ENCODE data around the gene GAL3ST1.
"Not testable (repeated sequence)": the region's sequence is repeated elsewhere in the genome, so short reads cannot be mapped to it uniquely, and the experiment has no call there.

Gene GAL3ST1

DNA sequence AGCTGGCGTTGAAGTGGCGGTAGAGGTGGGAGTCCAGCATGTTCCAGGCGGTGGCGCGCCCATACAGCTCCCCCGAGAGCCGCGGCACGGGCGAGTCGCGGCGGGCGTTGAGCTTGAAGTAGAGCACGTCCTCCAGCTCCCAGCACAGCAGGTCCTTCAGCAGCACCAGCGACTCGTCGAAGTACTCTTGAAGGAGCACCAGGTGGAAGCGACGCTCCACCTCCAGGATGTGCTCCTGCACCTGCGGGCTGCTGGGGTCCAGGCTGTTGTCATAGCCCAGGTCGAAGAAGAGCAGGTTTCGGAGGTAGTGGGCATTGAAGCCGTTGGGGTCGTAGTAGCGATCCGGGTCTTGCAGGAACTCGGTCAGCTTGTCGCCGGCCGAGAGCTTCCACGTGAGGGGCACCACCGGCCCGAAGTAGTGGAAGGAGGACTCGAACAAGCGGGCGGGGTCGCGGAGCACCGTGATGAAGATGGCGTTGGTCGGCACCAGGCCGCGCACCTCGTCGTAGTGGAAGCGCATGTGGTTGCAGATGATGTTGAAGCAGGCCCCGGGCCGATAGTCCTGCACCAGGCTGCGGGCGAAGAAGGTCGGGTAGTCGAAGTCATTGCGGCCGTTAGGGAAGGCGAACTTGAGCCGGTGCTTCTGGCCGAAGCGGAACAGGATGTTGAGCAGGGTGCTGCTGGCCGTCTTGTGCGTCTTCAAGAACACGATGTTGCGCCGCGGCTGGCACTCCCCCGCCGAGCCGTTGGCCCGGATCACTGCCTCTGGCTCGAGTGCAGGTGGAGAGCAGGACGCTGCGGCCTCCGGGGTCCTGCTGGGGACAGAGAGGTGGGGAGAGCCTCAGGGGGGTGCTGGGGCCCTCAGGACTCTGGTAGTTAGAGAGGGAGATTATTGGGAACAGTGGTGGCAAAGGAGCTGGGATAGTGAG, 18.9 kb downstream of the GAL3ST1 start:
- ATAC-seq (ENCODE audit: insufficient read depth, low read depth) (no peak), DNase-seq (no peak)
- Histone ChIP-seq H3K36me3 (ENCODE audit: insufficient read depth, low read length) (no peaks in the 10 kb centered on the region), H3K9me3 (ENCODE audit: insufficient read depth, low read length, severe bottlenecking) (no peaks in the 10 kb centered on the region), H3K27me3 (ENCODE audit: insufficient read depth, low read length, poor library complexity) (peaks cover 3% of the 10 kb centered on the region), H3K4me2 (ENCODE audit: insufficient read depth, low read length) (no peak overlapping the region), H4K20me1 (ENCODE audit: insufficient read depth, low read length) (no peaks in the 10 kb centered on the region), H3K4me3 (ENCODE audit: low read depth in 1 of 2, low read length in 2 of 2) (no peak overlapping the region), H3K79me2 (ENCODE audit: insufficient read depth, low read length) (no peaks in the 10 kb centered on the region), H3K9ac (ENCODE audit: low read depth, low read length) (no peak overlapping the region), H3K27ac (ENCODE audit: low read length) (no peak overlapping the region), H3K4me1 (ENCODE audit: insufficient read depth, low read length) (no peaks in the 10 kb centered on the region), H2AFZ (ENCODE audit: low read depth, low read length) (no peak overlapping the region)
- TF ChIP-seq EZH2 (IDR thresholded peaks at IDR 0.05; ENCODE audit: borderline replicate concordance, low read depth, low read length, severe bottlenecking) = no peak
- TF ChIP-seq, protein P1, sequence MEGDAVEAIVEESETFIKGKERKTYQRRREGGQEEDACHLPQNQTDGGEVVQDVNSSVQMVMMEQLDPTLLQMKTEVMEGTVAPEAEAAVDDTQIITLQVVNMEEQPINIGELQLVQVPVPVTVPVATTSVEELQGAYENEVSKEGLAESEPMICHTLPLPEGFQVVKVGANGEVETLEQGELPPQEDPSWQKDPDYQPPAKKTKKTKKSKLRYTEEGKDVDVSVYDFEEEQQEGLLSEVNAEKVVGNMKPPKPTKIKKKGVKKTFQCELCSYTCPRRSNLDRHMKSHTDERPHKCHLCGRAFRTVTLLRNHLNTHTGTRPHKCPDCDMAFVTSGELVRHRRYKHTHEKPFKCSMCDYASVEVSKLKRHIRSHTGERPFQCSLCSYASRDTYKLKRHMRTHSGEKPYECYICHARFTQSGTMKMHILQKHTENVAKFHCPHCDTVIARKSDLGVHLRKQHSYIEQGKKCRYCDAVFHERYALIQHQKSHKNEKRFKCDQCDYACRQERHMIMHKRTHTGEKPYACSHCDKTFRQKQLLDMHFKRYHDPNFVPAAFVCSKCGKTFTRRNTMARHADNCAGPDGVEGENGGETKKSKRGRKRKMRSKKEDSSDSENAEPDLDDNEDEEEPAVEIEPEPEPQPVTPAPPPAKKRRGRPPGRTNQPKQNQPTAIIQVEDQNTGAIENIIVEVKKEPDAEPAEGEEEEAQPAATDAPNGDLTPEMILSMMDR (IDR thresholded peaks at IDR 0.05; ENCODE audit: borderline replicate concordance, extremely low read depth, low read length, poor library complexity, severe bottlenecking) = no peak

DNA sequence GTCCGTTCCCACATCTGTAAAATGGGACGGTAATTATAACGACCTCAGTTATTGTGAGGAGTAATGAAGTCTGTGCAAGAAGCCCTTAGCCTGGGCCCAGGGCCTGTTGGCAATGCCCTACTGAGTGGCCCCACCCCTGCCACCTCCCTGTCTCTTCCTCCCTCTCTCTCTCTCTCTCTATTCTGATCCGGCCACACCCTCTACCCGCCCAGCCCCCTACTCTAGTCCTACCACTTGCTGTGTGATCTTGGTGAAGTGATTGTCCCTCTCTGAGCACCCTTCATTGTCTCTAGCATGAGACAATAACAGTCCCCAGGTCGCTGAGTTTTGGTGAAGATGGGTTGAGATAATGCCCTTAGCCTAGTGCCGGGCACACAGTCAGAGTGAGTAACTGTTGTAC, 20.5 kb downstream of the GAL3ST1 start:
- H2AFZ ChIP-seq (ENCODE audit: low read depth, low read length) = no peak overlapping the region
- H3K4me3 ChIP-seq (ENCODE audit: low read depth in 1 of 2, low read length in 2 of 2) = no peak overlapping the region
- H3K9ac ChIP-seq (ENCODE audit: low read depth, low read length) = no peak overlapping the region
- no peaks in the 10 kb centered on the region for H3K9me3 ChIP-seq (ENCODE audit: insufficient read depth, low read length, severe bottlenecking)
- TF ChIP-seq EZH2 (IDR thresholded peaks at IDR 0.05; ENCODE audit: borderline replicate concordance, low read depth, low read length, severe bottlenecking) = no peak
- TF ChIP-seq, protein P1 (IDR thresholded peaks at IDR 0.05; ENCODE audit: borderline replicate concordance, extremely low read depth, low read length, poor library complexity, severe bottlenecking) = no peak
- ATAC-seq (ENCODE audit: insufficient read depth, low read depth) = no peak
- H3K27me3 ChIP-seq (ENCODE audit: insufficient read depth, low read length, poor library complexity) = peaks cover 3% of the 10 kb centered on the region
- H3K4me2 ChIP-seq (ENCODE audit: insufficient read depth, low read length) = no peak overlapping the region
- no peaks in the 10 kb centered on the region for H3K4me1 ChIP-seq (ENCODE audit: insufficient read depth, low read length)
- H3K36me3 ChIP-seq (ENCODE audit: insufficient read depth, low read length) = no peaks in the 10 kb centered on the region
- no peaks in the 10 kb centered on the region for H4K20me1 ChIP-seq (ENCODE audit: insufficient read depth, low read length)
- H3K79me2 ChIP-seq (ENCODE audit: insufficient read depth, low read length) = no peaks in the 10 kb centered on the region
- H3K27ac ChIP-seq (ENCODE audit: low read length) = no peak overlapping the region
- no peak for DNase-seq

DNA sequence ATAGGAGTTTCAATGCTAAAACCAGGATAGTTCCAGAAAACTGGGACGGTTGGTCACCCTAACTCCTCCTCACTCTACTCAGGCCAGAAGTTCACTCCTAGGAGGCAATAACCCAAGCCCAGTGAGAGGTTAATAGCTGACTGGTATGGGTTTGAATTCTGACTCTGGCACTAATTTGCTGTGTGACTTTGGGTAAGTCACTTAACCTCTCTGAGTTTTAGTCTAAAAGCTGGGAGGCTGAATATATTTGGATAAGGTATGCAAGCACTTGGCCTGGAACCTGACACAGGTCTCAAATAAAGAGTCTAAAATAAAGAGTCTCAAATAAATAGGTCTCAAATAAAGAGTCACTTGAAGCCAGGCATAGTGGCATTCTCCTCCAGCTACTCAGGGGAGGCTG, 21.7 kb downstream of the GAL3ST1 start:
- no peak overlapping the region for H3K9ac ChIP-seq (ENCODE audit: low read depth, low read length)
- H2AFZ ChIP-seq (ENCODE audit: low read depth, low read length) = no peak overlapping the region
- H4K20me1 ChIP-seq (ENCODE audit: insufficient read depth, low read length) = no peaks in the 10 kb centered on the region
- H3K79me2 ChIP-seq (ENCODE audit: insufficient read depth, low read length) = no peaks in the 10 kb centered on the region
- H3K36me3 ChIP-seq (ENCODE audit: insufficient read depth, low read length) = no peaks in the 10 kb centered on the region
- no peak overlapping the region for H3K4me3 ChIP-seq (ENCODE audit: low read depth in 1 of 2, low read length in 2 of 2)
- DNase-seq (no peak), ATAC-seq (ENCODE audit: insufficient read depth, low read depth) (no peak)
- H3K4me1 ChIP-seq (ENCODE audit: insufficient read depth, low read length) = no peaks in the 10 kb centered on the region
- H3K27me3 ChIP-seq (ENCODE audit: insufficient read depth, low read length, poor library complexity) = peaks cover 3% of the 10 kb centered on the region
- H3K27ac ChIP-seq (ENCODE audit: low read length) = no peak overlapping the region
- no peaks in the 10 kb centered on the region for H3K9me3 ChIP-seq (ENCODE audit: insufficient read depth, low read length, severe bottlenecking)
- no peak overlapping the region for H3K4me2 ChIP-seq (ENCODE audit: insufficient read depth, low read length)
- TF ChIP-seq EZH2 (IDR thresholded peaks at IDR 0.05; ENCODE audit: borderline replicate concordance, low read depth, low read length, severe bottlenecking) = no peak

DNA sequence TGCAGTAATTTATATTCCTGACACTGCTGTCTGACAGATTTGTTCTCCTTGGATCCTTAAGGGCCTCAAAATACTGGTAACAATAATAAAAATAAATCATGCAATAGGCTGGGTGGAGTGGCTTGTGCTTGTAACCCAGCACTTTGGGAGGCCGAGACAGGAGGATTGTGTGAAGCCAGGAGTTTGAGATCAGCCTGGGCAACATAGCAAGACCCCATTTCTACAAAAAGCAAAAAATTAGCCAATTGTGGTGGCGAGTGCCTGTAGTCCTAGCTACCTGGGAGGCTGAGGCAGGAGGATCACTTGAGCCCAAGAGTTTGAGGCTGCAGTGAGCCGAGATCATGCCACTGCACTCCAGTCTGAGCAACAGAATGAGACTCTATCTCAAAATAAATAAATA, 22.7 kb downstream of the GAL3ST1 start:
- not testable (repeated sequence) for H3K4me3 ChIP-seq (ENCODE audit: low read depth in 1 of 2, low read length in 2 of 2); DNase-seq; H3K36me3 ChIP-seq (ENCODE audit: insufficient read depth, low read length); ATAC-seq (ENCODE audit: insufficient read depth, low read depth); H3K9ac ChIP-seq (ENCODE audit: low read depth, low read length); H3K27ac ChIP-seq (ENCODE audit: low read length); H4K20me1 ChIP-seq (ENCODE audit: insufficient read depth, low read length); H2AFZ ChIP-seq (ENCODE audit: low read depth, low read length); H3K79me2 ChIP-seq (ENCODE audit: insufficient read depth, low read length); H3K27me3 ChIP-seq (ENCODE audit: insufficient read depth, low read length, poor library complexity); H3K4me2 ChIP-seq (ENCODE audit: insufficient read depth, low read length); H3K9me3 ChIP-seq (ENCODE audit: insufficient read depth, low read length, severe bottlenecking); H3K4me1 ChIP-seq (ENCODE audit: insufficient read depth, low read length)
